Renal pelvis (tissue), 12 donors: ENCODE measurements around the gene OR2AJ1. TPM values are rescaled to one million over a fixed set of nuclear protein-coding genes. Genes with fewer than 3 reads are reported as not detected.
A peak's percentile ranks its signal among the peaks of the same experiment; 100 is the strongest.

Source experiments
- DNase-seq: peaks from one replicate; pipeline ENCODE4 v3.0.0-alpha.2; 2013
- long read RNA-seq, 16 experiments: transcript quantifications; one replicate each; lab custom pipeline, GENCODE V29; 2026
- polyA plus RNA-seq, 3 donors: library from polyadenylated mRNA; unstranded; fragments of 120-200 nt; gene quantifications; one replicate each; pipeline ENCODE4 v1.2.1, GENCODE V29; 2013; ENCODE audit not compliant: insufficient read length in 3 of 3

Gene OR2AJ1, protein sequence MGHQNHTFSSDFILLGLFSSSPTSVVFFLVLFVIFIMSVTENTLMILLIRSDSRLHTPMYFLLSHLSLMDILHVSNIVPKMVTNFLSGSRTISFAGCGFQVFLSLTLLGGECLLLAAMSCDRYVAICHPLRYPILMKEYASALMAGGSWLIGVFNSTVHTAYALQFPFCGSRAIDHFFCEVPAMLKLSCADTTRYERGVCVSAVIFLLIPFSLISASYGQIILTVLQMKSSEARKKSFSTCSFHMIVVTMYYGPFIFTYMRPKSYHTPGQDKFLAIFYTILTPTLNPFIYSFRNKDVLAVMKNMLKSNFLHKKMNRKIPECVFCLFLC
- polyA plus RNA-seq: not detected
- long read RNA-seq, donor 1: 0 reads
- long read RNA-seq, donor 2: 0 reads
- long read RNA-seq, donor 3: 0 reads
- long read RNA-seq, donor 4: 0 reads
- long read RNA-seq, donor 5: 0 reads
- long read RNA-seq, donor 6: 0 reads
- long read RNA-seq, donor 7: 0 reads
- long read RNA-seq, donor 8: 0 reads
- long read RNA-seq, donor 9: 0 reads
- long read RNA-seq, donor 10: 0 reads
- long read RNA-seq, donor 11: 0 reads
- long read RNA-seq, donor 12: 0 reads
- long read RNA-seq, donor 13: 0 reads
- long read RNA-seq, donor 14: 0 reads
- long read RNA-seq, donor 15: 0 reads
- long read RNA-seq, donor 16: 0 reads

DNA sequence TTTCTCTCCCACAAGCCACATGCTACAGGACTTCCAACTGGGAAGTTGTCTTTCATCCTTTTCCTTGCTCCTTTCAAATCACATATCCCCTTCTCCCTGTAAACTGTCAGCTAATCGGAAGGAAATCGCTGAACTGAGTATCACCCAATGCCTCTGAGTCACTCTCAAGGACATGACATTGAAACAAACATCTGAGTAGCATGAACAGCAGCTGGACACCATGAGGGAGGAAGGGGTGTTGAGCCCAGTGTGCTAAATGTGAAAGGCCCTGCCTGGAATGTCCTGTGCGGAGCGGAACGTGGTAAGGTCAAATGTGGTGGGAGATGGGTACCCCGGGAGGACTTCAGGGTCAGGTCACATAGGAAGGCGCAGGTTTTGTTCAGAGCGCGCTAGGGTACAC lies at the start of gene OR2AJ1:
Gene OR2AJ1, plus strand, starts transcription at position 22 of the 400 bp plus-strand sequence. CDS start 8,880 bp downstream, outside the sequence.
- DNase-seq: no peak

DNA sequence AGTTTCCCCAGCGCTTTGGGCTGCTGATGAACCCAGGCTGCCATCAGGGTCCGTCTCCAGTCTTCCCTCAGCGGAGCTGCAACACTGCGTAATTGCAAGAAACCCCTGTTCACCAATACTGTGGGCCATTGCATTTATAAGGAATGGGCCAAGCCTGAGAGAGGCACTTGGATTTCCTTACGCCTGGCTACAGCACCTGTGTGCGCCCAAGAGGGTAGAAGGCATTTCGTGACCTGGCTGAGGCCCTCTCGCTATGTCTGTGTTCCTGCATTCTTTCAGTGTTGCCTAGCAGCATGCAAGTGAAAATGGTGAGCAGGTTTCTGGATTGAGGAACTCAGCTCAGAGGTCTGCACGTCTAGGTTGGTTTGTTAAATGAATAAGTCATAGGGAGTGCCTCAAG lies 41.3 kb upstream of the OR2AJ1 start:
- DNase-seq: no peak

DNA sequence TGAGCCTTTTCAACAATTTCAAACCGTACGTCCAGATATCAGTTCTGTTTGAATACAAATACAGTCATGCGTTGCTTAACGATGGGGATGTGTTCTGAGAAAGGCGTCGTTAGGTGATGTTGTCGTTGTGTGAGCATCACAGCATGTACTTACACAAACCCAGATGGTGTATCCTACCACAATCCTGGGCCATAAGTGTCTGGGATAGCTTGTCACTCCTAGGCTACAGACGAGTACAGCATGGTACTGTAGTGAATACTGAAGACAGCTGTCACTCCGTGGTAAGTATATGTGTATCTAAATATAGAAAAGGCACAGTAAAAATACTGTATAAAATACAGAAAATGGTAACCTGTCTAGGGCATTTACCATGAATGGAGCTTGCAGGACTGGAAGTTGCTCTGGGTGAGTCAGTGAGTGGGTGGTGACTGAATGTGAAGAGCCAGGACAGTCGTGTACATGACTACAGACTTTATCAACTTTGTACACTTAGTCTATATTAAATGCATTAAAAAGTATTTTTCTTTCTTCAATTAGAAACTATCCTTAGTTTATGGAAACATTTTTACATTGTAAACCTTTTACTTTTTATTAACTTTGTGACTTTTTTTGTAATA lies 39.8 kb upstream of the OR2AJ1 start:
- DNase-seq: no peak

DNA sequence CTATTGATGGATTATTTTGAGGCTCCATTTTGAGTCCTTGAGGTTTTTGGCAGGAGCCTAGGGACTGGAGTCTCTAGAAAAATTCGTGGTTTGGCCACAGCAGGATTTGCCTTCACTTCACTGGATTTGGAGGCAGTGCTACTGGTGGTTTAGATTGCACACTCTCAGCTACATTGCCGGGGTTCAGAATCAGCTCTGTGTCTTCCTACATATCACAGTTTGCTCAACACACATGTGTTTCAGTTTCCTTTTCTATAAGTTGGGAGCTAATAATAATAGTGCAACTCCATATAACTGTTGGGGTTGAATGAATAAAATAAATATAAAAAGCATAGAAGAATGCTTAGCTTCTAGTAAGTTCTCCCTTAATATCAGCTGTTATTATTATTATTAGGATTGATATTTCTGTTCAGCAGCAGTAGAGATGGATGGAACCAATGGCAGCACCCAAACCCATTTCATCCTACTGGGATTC lies 29.5 kb upstream of the OR2AJ1 start, which contains the start of gene OR2W3:
Gene OR2W3, plus strand, starts transcription at position 425 of the 475 bp plus-strand sequence. Its CDS starts 0 bp downstream, at position 425.
- DNase-seq: no peak

DNA sequence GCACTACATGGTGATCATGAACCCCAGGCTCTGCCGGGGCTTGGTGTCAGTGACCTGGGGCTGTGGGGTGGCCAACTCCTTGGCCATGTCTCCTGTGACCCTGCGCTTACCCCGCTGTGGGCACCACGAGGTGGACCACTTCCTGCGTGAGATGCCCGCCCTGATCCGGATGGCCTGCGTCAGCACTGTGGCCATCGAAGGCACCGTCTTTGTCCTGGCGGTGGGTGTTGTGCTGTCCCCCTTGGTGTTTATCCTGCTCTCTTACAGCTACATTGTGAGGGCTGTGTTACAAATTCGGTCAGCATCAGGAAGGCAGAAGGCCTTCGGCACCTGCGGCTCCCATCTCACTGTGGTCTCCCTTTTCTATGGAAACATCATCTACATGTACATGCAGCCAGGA lies 28.7 kb upstream of the OR2AJ1 start:
- no peak for DNase-seq

DNA sequence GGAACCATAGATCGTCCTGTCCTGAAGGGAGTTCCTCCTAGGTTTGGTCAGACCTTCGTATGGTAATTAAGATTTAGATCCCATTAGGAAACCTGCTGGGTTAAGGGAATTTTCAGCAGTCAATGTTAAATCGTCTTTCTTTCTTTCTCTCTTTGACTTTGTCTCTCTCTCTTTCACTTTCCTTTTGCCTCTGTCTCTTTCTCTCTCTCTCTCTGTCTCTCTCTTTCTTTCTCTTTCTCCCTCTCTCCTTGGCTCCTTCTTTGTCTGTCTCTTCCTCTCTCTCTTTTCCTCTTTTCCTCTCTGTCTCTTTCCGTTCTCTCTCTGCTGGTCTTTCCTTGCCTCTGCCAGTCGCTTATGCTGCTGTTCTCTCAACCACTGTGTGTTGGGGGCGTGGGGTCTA lies 20.6 kb upstream of the OR2AJ1 start:
- DNase-seq: no peak

DNA sequence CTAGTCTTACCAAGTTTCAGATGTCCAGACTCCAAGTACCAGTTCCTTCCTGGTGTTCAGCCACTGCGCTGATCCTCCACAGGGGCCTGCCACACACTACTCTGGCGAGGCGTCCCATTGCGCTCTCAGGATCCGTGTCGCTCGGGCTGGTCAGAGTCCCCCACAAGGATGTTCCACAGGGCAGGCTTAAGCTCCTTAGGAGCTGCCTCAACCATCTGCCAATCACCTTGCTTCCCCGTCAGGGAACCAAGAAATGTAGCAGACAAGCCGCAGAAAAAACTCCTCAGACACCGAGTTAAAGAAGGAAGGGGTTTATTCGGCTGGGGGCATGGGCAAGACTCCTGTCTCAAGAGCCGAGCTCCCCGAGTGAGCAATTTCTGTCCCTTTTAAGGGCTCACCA lies 19.5 kb upstream of the OR2AJ1 start:
- no peak for DNase-seq

DNA sequence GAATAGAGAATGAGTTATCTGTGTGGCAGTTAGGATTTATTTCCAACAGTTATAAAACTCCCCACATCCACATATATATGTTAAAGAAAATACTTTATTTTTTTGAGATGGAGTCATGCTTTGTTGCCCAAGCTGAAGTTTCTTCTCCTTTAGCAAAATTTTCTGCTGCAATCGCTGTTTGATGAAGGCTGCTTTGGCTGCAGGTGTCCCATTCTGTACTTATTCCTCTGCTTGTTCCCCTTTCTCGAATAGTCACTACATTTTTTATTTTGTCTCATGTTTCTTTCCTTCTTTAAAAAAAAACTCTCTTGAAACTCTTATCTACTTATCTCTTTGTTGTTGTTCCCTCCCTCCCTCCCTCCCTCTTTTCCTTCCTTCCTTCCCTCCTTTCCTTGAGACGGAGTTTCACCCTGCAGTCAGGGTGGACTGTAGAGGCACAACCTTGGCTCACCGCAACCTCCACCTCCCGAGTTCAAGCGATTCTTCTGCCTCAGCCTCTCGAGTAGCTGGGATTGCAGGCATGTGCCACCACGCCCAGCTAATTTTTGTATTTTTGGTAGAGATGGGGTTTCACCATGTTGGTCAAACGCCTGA lies 18.7 kb upstream of the OR2AJ1 start:
- DNase-seq: no peak

DNA sequence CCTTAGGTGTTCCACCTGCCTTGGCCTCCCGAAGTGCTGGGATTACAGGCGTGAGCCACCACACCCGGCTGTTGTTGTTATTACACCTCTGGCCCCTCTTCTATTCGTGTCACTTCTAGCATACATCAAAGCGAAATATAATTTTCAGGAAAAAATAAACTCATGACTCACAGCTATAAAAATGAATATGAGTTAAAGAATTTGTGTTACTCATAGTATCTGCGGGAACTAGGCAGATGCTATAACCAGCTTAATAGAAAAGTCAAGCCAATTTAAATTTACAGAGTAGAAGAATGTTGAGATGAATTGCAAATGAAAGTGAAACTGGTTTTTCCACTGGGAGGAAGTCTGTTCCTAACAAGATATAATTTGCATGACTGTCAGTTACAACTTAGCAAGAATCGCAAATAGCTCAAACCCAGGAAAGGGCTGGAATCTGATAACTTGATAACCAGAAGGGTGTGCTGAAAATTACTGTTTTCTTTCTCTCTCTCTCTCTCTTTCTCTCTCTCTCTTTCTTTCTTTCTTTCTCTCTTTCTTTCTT lies 18.1 kb upstream of the OR2AJ1 start:
- DNase-seq: no peak

DNA sequence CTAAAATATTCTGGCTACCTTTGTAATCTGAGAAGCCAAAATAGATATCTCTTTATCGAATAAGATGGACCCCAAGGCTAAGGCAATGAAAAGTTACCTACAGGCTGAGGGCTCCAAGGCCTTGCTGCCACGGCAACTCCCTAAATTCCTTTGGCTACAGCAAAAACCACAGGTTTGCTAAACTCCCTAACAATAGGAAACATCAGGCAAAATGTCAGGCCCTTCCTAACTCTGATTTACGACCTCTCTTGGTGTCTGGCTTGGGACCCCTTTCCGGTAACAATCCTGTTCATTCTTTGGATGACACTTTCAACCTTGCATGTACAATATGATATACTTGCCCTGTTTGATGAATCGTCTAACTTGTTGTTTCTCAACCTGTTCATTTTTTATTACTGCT lies 15.9 kb upstream of the OR2AJ1 start:
- no peak for DNase-seq

DNA sequence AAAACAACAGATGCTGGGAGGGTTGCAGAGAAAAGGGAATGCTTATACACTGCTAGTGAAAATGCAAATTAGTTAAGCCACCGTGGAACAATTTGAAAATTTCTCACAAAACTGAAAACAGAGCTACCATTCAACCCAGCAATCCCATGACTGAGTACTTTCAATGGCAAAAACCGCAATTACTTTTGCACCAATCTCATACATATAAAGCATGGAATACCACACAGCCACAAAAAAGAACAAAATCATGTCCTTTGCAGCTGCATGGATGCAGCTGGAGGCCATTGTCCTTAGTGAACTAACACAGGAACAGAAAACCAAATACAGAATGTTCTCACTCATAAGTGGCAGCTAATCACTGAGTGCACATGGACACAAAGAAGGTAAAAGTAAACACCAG lies 10.9 kb upstream of the OR2AJ1 start:
- no peak for DNase-seq

DNA sequence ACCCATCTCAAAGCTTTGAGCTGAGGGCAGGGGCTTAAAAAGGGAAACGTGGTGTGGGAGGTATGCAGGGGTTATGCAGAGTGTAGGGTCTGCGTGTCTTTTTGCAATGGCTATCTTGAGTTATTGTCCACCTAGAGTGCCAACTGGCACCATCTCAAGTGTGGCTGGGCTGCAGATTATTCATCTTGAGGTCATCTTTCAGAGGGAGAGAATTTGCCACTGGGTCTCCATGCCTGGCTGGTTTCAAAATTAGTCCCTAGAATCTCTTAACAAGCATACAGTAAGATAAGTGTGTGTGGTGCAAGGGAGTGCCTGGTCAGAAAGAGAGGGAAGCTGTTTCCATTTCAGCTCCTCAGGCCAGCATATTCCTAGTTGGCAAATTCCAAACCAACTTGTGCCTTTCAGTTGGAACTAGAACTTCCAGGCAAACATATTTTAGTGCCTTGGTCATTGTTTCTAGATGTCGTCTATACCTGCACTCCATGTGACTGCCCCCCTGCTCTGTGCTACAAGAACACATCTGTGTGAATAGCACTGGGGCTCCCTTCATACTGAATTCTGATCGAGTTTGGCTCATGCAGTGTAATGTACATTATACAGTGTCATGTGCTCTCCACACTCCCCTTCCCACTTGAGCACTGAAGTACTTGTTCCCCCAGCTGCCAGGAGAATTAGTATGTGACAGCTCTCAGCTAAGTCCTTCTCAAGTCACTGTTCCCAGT lies 9.6 kb upstream of the OR2AJ1 start:
- DNase-seq: no peak

DNA sequence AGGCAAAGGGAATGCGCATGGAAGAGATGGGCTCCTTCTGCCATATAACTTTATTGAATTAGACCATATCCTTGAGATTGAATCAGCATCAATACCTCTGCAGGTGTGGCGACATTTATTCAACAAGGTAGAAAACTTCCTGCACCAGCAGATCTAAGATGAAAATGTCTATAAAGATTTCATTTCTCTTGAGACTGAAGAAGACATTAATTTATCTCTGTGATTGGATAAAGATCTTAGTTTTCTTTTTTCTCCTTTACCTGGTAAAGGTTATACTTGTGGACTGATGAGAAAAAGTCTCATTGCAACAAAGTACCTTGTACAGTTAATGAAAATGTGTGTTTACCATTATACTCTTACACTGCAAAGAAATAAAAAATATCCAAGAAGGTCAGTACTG lies 4.7 kb upstream of the OR2AJ1 start, which contains the start of gene OR2T8:
Gene OR2T8, plus strand, starts transcription at position 301 of the 400 bp plus-strand sequence. CDS start 766 bp downstream, outside the sequence.
- no peak for DNase-seq

DNA sequence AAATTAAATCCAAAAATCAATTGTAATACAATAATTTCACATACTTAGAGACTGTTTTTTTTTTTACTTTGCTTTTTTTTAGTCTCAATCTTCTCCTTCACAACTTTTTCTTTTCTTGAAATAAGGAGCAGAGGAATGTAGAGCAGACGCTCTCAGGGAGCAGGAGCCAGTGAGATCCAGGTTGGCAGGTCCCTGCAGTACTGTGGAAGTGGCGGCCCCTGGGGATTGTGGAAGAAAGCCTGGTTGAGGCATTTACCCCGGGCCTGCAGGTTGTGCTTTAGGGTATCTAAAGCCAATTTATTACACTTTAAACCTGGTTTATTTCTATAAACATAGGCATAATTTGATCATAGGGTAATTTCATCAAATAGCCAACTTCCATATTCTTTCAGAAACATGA lies 748 bp upstream of the OR2AJ1 start:
- no peak for DNase-seq

DNA sequence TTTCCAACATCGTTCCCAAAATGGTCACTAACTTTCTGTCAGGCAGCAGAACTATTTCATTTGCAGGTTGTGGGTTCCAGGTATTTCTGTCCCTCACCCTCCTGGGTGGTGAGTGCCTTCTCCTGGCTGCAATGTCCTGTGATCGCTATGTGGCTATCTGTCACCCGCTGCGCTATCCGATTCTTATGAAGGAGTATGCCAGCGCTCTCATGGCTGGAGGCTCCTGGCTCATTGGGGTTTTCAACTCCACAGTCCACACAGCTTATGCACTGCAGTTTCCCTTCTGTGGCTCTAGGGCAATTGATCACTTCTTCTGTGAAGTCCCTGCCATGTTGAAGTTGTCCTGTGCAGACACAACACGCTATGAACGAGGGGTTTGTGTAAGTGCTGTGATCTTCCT lies 9.3 kb downstream of the OR2AJ1 start:
- DNase-seq: no peak

DNA sequence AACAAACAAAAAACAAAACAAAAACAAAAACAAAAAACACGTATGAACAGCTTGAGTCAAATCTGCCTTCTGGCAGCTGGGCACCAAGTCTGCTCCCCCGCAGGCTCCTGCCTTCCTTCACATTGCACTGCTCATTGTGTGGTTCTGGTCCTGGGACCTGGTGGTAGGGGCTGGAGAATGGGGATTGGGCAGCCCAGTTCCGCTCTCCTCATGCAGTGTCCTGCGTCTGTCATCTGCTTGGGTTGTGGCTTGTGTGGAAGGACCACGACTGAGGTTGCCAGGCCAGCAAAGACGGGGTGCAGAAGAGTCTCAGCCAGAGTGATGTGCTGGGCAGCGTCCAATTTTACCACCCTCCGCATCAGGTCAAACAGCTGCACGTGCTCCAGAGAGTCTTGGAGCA lies 11.1 kb downstream of the OR2AJ1 start:
- DNase-seq: no peak

DNA sequence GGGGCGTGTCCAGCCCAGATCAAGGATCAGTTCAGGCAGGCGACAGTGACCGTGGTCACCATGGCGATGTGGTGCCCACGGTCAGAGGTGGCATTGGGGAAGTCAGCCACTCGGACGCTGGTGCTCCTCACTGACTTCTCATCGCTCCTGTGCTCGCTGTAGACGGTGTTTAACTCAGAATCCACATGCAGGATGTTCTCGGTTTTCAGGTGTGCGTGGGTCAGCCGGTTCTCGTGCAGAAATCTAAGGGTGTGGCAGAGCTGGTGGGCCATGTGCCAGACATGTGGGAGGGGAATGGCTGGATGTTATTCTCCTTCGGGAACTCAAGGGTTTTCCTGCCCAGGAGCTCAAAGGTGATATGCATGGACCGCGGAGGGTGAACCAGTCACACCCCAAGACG lies 11.7 kb downstream of the OR2AJ1 start:
- no peak for DNase-seq

DNA sequence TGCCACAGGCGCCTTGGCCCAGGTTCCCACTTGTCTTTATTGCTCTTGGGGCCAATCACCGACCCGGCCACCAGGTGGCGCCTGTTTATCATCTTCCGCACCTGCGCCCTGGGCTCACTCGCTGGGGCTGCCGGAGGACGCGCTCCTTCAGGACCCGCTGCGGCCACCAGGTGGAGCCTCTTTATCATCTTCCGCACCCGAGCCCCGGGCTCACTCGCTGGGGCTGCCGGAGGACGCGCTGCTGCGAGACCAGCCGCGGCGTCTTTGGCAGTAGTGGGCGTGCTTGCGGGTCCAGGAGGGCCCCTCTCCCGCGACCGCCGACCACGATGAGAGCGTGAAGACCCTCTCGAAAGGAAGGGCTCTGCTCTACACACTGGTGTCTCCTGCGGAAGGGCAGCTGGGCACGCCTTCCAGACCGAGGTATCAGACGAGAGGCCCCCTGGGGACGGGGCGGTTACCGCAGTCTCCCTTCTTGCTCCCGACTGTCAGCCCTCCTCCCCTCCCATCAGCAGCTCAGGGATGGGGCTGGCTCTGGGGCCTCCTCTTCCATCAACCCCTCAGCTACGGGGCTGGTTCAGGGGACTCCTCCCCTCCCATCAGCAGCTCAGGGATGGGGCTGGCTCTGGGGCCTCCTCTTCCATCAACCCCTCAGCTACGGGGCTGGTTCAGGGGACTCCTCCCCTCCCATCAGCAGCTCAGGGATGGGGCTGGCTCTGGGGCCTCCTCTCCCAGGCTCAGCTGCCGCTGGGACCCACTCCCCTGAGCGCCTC lies 12.5 kb downstream of the OR2AJ1 start:
- peak; percentile 63 for DNase-seq

DNA sequence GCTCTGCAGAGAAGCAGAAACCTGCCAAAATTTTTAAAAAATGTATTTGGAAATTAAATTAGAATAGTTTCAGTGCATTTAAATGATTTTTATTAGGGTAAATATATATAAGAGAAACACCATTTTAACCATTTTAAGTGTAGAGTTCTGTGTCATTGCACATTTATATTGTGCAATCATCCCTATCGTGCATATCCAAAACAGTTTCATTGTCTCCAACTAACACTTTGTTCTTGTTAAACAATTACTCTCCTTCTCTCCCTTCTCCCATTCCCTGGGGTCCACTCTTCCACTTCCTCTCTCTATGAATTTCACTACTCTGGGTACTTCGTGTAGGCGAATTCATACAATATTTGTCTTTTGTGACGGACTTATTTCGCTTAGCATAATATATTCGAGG lies 17.9 kb downstream of the OR2AJ1 start:
- DNase-seq: no peak

DNA sequence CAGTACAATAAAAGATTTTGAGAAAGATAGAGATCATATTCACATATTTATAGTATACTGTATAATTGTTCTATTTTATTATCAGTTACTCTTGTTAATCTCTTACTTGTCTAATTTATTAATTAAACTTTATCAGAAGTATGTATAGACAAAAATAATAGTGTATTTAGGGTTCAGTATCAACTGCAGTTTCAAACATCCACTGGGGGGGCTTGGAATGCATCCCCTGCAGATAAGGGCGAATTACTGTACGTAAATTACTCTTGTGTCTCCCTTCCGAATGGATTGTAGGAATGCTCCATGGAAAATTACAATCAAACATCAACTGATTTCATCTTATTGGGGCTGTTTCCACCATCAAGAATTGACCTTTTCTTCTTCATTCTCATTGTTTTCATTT lies 23.9 kb downstream of the OR2AJ1 start, which contains the start of gene OR2L8:
Gene OR2L8, plus strand, starts transcription at position 301 of the 400 bp plus-strand sequence. Its CDS starts 0 bp downstream, at position 301.
- DNase-seq: no peak
